HG03469 (cell line): ENCODE data around the gene NECTIN4.
"Not testable (repeated sequence)": the region's sequence is repeated elsewhere in the genome, so short reads cannot be mapped to it uniquely, and the experiment has no call there.

Experiments used
- ATAC-seq: cut with Tn5 transposase; IDR thresholded peaks from one replicate; pipeline ENCODE4 v1.9.1; 2021; ENCODE audit warnings: mild to moderate bottlenecking, moderate library complexity, moderate number of reproducible peaks; ENCODE audit not compliant: unreplicated experiment

Gene NECTIN4

GRCh38 chr1:161089251-161089924 is at the start of gene NECTIN4:
Gene NECTIN4 (minus strand): TSS chr1:161089558. CDS start chr1:161089296, 262 bp downstream.
- ATAC-seq, result no peak

- no peak for ATAC-seq
Observed at GRCh38 chr1:161138431-161138830, 49.1 kb upstream of the NECTIN4 start.

GRCh38 chr1:161137881-161138280 is 48.5 kb upstream of the NECTIN4 start:
- no peak for ATAC-seq

- ATAC-seq, result no peak
Observed at GRCh38 chr1:161133220-161133740, 43.9 kb upstream of the NECTIN4 start.

- ATAC-seq, result peak; percentile 85
Observed at GRCh38 chr1:161132410-161133219, 43.3 kb upstream of the NECTIN4 start, which contains the start of gene DEDD. Gene DEDD (minus strand): TSS chr1:161132667. CDS start chr1:161124462, 8,205 bp downstream.

- ATAC-seq, result peak; percentile 8
Observed at GRCh38 chr1:161131523-161132409, 42.4 kb upstream of the NECTIN4 start.

- ATAC-seq, result no peak
Observed at GRCh38 chr1:161130266-161130665, 40.9 kb upstream of the NECTIN4 start.

GRCh38 chr1:161128591-161129420 is 39.4 kb upstream of the NECTIN4 start:
- ATAC-seq, result no peak

GRCh38 chr1:161127649-161128048 is 38.3 kb upstream of the NECTIN4 start:
- ATAC-seq, result no peak

GRCh38 chr1:161122967-161123366 is 33.6 kb upstream of the NECTIN4 start:
- ATAC-seq, result no peak

GRCh38 chr1:161121834-161122233 is 32.5 kb upstream of the NECTIN4 start:
- no peak for ATAC-seq

- no peak for ATAC-seq
Observed at GRCh38 chr1:161121042-161121650, 31.8 kb upstream of the NECTIN4 start.

GRCh38 chr1:161119092-161119903 is 29.9 kb upstream of the NECTIN4 start:
- peak; percentile 53 for ATAC-seq

GRCh38 chr1:161117759-161118581 is 28.6 kb upstream of the NECTIN4 start, which contains the start of the genes NIT1 and PFDN2:
Gene NIT1 (plus strand): TSS chr1:161118105. CDS start chr1:161118177, 72 bp downstream.
Gene PFDN2 (minus strand): TSS chr1:161118037. CDS start chr1:161118026, 11 bp downstream.
- peak; percentile 53 for ATAC-seq

GRCh38 chr1:161115961-161116360 is 26.6 kb upstream of the NECTIN4 start:
- not testable (repeated sequence) for ATAC-seq

- no peak for ATAC-seq
Observed at GRCh38 chr1:161115132-161115711, 25.9 kb upstream of the NECTIN4 start.

GRCh38 chr1:161114556-161114955 is 25.2 kb upstream of the NECTIN4 start:
- ATAC-seq, result no peak
